ENCODE results near the gene C1orf87. TPM values are rescaled to one million over a fixed set of nuclear protein-coding genes. Genes with fewer than 3 reads are reported as not detected.

The C1orf87 gene
- total RNA-seq, 2 experiments from 2014 or later = not detected

GRCh38 chr1:60088620-60089155 lies 15.1 kb upstream of the C1orf87 start:
- CTCF ChIA-PET = no interaction called here
- POLR2A ChIA-PET = no interaction called here

GRCh38 chr1:60087681-60088080 lies 14.1 kb upstream of the C1orf87 start:
- H3K27ac Mint-ChIP-seq = no peak overlapping the region
- no peak for DNase-seq
- H3K4me1 Mint-ChIP-seq = no peaks in the 10 kb centered on the region
- no peaks in the 10 kb centered on the region for H3K36me3 Mint-ChIP-seq (ENCODE audit: low read depth)
- H3K27me3 Mint-ChIP-seq = no peaks in the 10 kb centered on the region
- POLR2A ChIA-PET = no interaction called here
- H3K9me3 Mint-ChIP-seq = no peaks in the 10 kb centered on the region
- CTCF ChIA-PET = no interaction called here
- no peak overlapping the region for H3K4me3 Mint-ChIP-seq

More at GRCh38 chr1:60088620-60089155, 15.1 kb upstream of the C1orf87 start:
- Mint-ChIP-seq H3K4me3 (no peak overlapping the region), H3K9me3 (no peaks in the 10 kb centered on the region), H3K27ac (no peak overlapping the region), H3K4me1 (no peaks in the 10 kb centered on the region), H3K27me3 (no peaks in the 10 kb centered on the region), H3K36me3 (ENCODE audit: low read depth) (no peaks in the 10 kb centered on the region)
- DNase-seq = no peak

GRCh38 chr1:60078182-60078581 lies 4.6 kb upstream of the C1orf87 start:
- Mint-ChIP-seq H3K4me3 (no peak overlapping the region), H3K36me3 (ENCODE audit: low read depth) (no peaks in the 10 kb centered on the region), H3K9me3 (no peaks in the 10 kb centered on the region), H3K27ac (no peak overlapping the region), H3K4me1 (no peaks in the 10 kb centered on the region), H3K27me3 (peaks cover 22% of the 10 kb centered on the region)
- DNase-seq = no peak
- ChIA-PET POLR2A (no interaction called here), CTCF (interaction anchor here (0.6 kb wide), 1 partner anchor 123 kb away, joined by 3 read pairs; no protein-coding TSS in a partner anchor)

- no peak for DNase-seq
- Mint-ChIP-seq H3K27ac (no peak overlapping the region), H3K36me3 (ENCODE audit: low read depth) (no peaks in the 10 kb centered on the region), H3K27me3 (peaks cover 41% of the 10 kb centered on the region), H3K4me1 (no peaks in the 10 kb centered on the region), H3K9me3 (no peaks in the 10 kb centered on the region), H3K4me3 (no peak overlapping the region)
- POLR2A ChIA-PET = no interaction called here
- CTCF ChIA-PET = no interaction called here
Measured at GRCh38 chr1:60071296-60071695, 2.3 kb downstream of the C1orf87 start.

GRCh38 chr1:60069691-60070090 lies 3.9 kb downstream of the C1orf87 start:
- Mint-ChIP-seq H3K27me3 (peaks cover 29% of the 10 kb centered on the region), H3K4me1 (no peaks in the 10 kb centered on the region), H3K27ac (no peak overlapping the region), H3K36me3 (ENCODE audit: low read depth) (no peaks in the 10 kb centered on the region), H3K4me3 (no peak overlapping the region), H3K9me3 (no peaks in the 10 kb centered on the region)
- POLR2A ChIA-PET = no interaction called here
- CTCF ChIA-PET = no interaction called here
- DNase-seq = no peak

- ChIA-PET CTCF (no interaction called here), POLR2A (no interaction called here)
- no peak overlapping the region for H3K27ac Mint-ChIP-seq
Measured at GRCh38 chr1:60068393-60069045, 5.1 kb downstream of the C1orf87 start.

GRCh38 chr1:60066001-60066400 lies 7.6 kb downstream of the C1orf87 start:
- ChIA-PET CTCF (no interaction called here), POLR2A (no interaction called here)
- Mint-ChIP-seq H3K9me3 (no peaks in the 10 kb centered on the region), H3K36me3 (ENCODE audit: low read depth) (no peaks in the 10 kb centered on the region), H3K4me1 (no peaks in the 10 kb centered on the region), H3K27me3 (peaks cover 2% of the 10 kb centered on the region), H3K27ac (no peak overlapping the region), H3K4me3 (no peak overlapping the region)
- no peak for DNase-seq

More at GRCh38 chr1:60068393-60069045, 5.1 kb downstream of the C1orf87 start:
- Mint-ChIP-seq H3K4me1 (no peaks in the 10 kb centered on the region), H3K36me3 (ENCODE audit: low read depth) (no peaks in the 10 kb centered on the region), H3K27me3 (peaks cover 22% of the 10 kb centered on the region), H3K4me3 (no peak overlapping the region), H3K9me3 (no peaks in the 10 kb centered on the region)
- DNase-seq = no peak

- ChIA-PET POLR2A (no interaction called here), CTCF (no interaction called here)
- Mint-ChIP-seq H3K4me3 (no peak overlapping the region), H3K4me1 (no peaks in the 10 kb centered on the region), H3K9me3 (no peaks in the 10 kb centered on the region), H3K36me3 (ENCODE audit: low read depth) (no peaks in the 10 kb centered on the region), H3K27ac (no peak overlapping the region), H3K27me3 (no peaks in the 10 kb centered on the region)
- no peak for DNase-seq
Measured at GRCh38 chr1:60065199-60065598, 8.4 kb downstream of the C1orf87 start.

- H3K9me3 Mint-ChIP-seq = no peaks in the 10 kb centered on the region
- CTCF ChIA-PET = no interaction called here
- no peak overlapping the region for H3K4me3 Mint-ChIP-seq
- no peak overlapping the region for H3K27ac Mint-ChIP-seq
- H3K36me3 Mint-ChIP-seq (ENCODE audit: low read depth) = no peaks in the 10 kb centered on the region
- DNase-seq = no peak
- no peaks in the 10 kb centered on the region for H3K27me3 Mint-ChIP-seq
- POLR2A ChIA-PET = no interaction called here
- H3K4me1 Mint-ChIP-seq = no peaks in the 10 kb centered on the region
Measured at GRCh38 chr1:60063561-60063960, 10.0 kb downstream of the C1orf87 start.

GRCh38 chr1:60059468-60059867 lies 14.1 kb downstream of the C1orf87 start:
- no peak overlapping the region for H3K27ac Mint-ChIP-seq
- H3K27me3 Mint-ChIP-seq = no peaks in the 10 kb centered on the region
- H3K4me3 Mint-ChIP-seq = no peak overlapping the region
- no peaks in the 10 kb centered on the region for H3K9me3 Mint-ChIP-seq
- no peaks in the 10 kb centered on the region for H3K4me1 Mint-ChIP-seq
- no peak for DNase-seq
- no peaks in the 10 kb centered on the region for H3K36me3 Mint-ChIP-seq (ENCODE audit: low read depth)
- POLR2A ChIA-PET = no interaction called here
- CTCF ChIA-PET = no interaction called here

- Mint-ChIP-seq H3K36me3 (ENCODE audit: low read depth) (no peaks in the 10 kb centered on the region), H3K9me3 (no peaks in the 10 kb centered on the region), H3K27me3 (no peaks in the 10 kb centered on the region), H3K4me3 (no peak overlapping the region), H3K27ac (no peak overlapping the region), H3K4me1 (no peaks in the 10 kb centered on the region)
- ChIA-PET CTCF (interaction anchor here (0.5 kb wide), 1 partner anchor 15 kb away, joined by 3 read pairs; no protein-coding TSS in a partner anchor), POLR2A (no interaction called here)
- no peak for DNase-seq
Measured at GRCh38 chr1:60055336-60055735, 18.2 kb downstream of the C1orf87 start.

- H3K9me3 Mint-ChIP-seq = no peaks in the 10 kb centered on the region
- H3K27ac Mint-ChIP-seq = no peak overlapping the region
- DNase-seq = no peak
- no peaks in the 10 kb centered on the region for H3K36me3 Mint-ChIP-seq (ENCODE audit: low read depth)
- no peak overlapping the region for H3K4me3 Mint-ChIP-seq
- peaks cover 1% of the 10 kb centered on the region for H3K27me3 Mint-ChIP-seq
- ChIA-PET POLR2A (no interaction called here), CTCF (no interaction called here)
- no peaks in the 10 kb centered on the region for H3K4me1 Mint-ChIP-seq
Measured at GRCh38 chr1:60054374-60054773, 19.2 kb downstream of the C1orf87 start.

- no peaks in the 10 kb centered on the region for H3K9me3 Mint-ChIP-seq
- H3K27me3 Mint-ChIP-seq = peaks cover 2% of the 10 kb centered on the region
- ChIA-PET CTCF (no interaction called here), POLR2A (no interaction called here)
- DNase-seq = no peak
- no peak overlapping the region for H3K4me3 Mint-ChIP-seq
- no peaks in the 10 kb centered on the region for H3K36me3 Mint-ChIP-seq (ENCODE audit: low read depth)
- no peak overlapping the region for H3K27ac Mint-ChIP-seq
- H3K4me1 Mint-ChIP-seq = no peaks in the 10 kb centered on the region
Measured at GRCh38 chr1:60052601-60053000, 21.0 kb downstream of the C1orf87 start.

GRCh38 chr1:60051191-60051590 lies 22.4 kb downstream of the C1orf87 start:
- no peaks in the 10 kb centered on the region for H3K36me3 Mint-ChIP-seq (ENCODE audit: low read depth)
- DNase-seq = no peak
- H3K4me3 Mint-ChIP-seq = no peak overlapping the region
- ChIA-PET POLR2A (no interaction called here), CTCF (no interaction called here)
- H3K4me1 Mint-ChIP-seq = no peaks in the 10 kb centered on the region
- H3K9me3 Mint-ChIP-seq = no peaks in the 10 kb centered on the region
- H3K27ac Mint-ChIP-seq = no peak overlapping the region
- peaks cover 2% of the 10 kb centered on the region for H3K27me3 Mint-ChIP-seq

Data from activated CD4-positive, alpha-beta T cell treated with anti-CD3 and anti-CD28 coated beads, Interleukin-2, amount 10 ng/mL, durations not matched to agents 7 days and 5 days (primary cell).